Endothelial cell of umbilical vein (primary cell): ENCODE measurements around the gene FYN. TPM values are rescaled to one million over a fixed set of nuclear protein-coding genes. Genes with fewer than 3 reads are reported as not detected.
A peak's percentile ranks its signal among the peaks of the same experiment; 100 is the strongest.

Source experiments
- BruUV-seq: library from RNA; stranded (reverse); fragments of 400-500 nt; replicated peaks from 2 replicates; lab custom pipeline; 2021; lab: Mats Ljungman, UMichigan
- CTCF ChIA-PET: fragments of 300-600, 350-600 bp; sonication (Branson Sonifier 250); formaldehyde crosslinking; loops from one replicate; lab custom pipeline; 2021; ENCODE audit warnings: antibody characterized with exemption, inconsistent platforms; lab: Charles Lee
- POLR2A ChIA-PET: fragments of 300-600, 350-600 bp; sonication (Branson Sonifier 250); formaldehyde crosslinking; loops from one replicate; lab custom pipeline; 2021; ENCODE audit warnings: antibody characterized with exemption, inconsistent platforms; lab: Charles Lee
- DNase-seq: peaks from one replicate; pipeline ENCODE4 v3.0.0-alpha.2; 2011; ENCODE audit warnings: low read depth, low spot score
- FAIRE-seq: peaks from 2 replicates; lab custom pipeline; 2011; peaks lifted over from hg19 to GRCh38; lab: Jason Lieb, UNC
- H2AFZ ChIP-seq: 2 replicates; pipeline ENCODE4 v1.6.0; 2012; ENCODE audit warnings: low read depth, low read length, control low read depth, inconsistent platforms
- H3K27ac ChIP-seq: 2 replicates; pipeline ENCODE4 v1.5.1; 2011; ENCODE audit warnings: low read depth, mild to moderate bottlenecking, control low read depth, low read length, moderate library complexity; ENCODE audit not compliant: insufficient read depth
- H3K27me3 ChIP-seq, 2 experiments: 2 replicates each; pipeline versions ENCODE4 v1.6.0 to v1.6.1; 2011; ENCODE audit warnings: low read length in 2 of 2, mixed read lengths in 1 of 2; ENCODE audit not compliant: control insufficient read depth in 2 of 2, insufficient read depth in 2 of 2
- H3K36me3 ChIP-seq, 2 experiments: 2 replicates in 1 of 2; 3 replicates in 1 of 2; pipeline ENCODE4 v1.5.1; 2011; ENCODE audit warnings: low read length in 2 of 2, mild to moderate bottlenecking in 1 of 2, moderate library complexity in 1 of 2; ENCODE audit not compliant: control insufficient read depth in 2 of 2, insufficient read depth in 2 of 2; ENCODE audit errors: extremely low read depth in 1 of 2
- H3K4me1 ChIP-seq: 3 replicates; pipeline ENCODE4 v1.5.1; 2011; ENCODE audit warnings: mild to moderate bottlenecking, low read length; ENCODE audit not compliant: control insufficient read depth, insufficient read depth; ENCODE audit errors: extremely low read depth
- H3K4me2 ChIP-seq: 2 replicates; pipeline ENCODE4 v1.6.1; 2011; ENCODE audit warnings: low read length, control low read depth, mixed read lengths; ENCODE audit not compliant: insufficient read depth
- H3K4me3 ChIP-seq, 3 experiments: fragments of 200-600 bp in 1 of 3; sonication (generic), shearing (Covaris generic) in 1 of 3; replicated peaks in 1 of 3; 2 replicates each; pipeline ENCODE4 v1.5.1; 2011 to 2016; ENCODE audit warnings: control low read depth in 3 of 3, low read length in 3 of 3, mild to moderate bottlenecking in 2 of 3, inconsistent platforms in 1 of 3, low read depth in 1 of 3, moderate library complexity in 1 of 3; ENCODE audit not compliant: insufficient read depth in 1 of 3
- H3K79me2 ChIP-seq: 2 replicates; pipeline ENCODE4 v1.6.0; 2012; ENCODE audit warnings: low read length, inconsistent platforms; ENCODE audit not compliant: control insufficient read depth, insufficient read depth
- H3K9ac ChIP-seq: replicated peaks from 2 replicates; pipeline ENCODE3; 2011; ENCODE audit warnings: low read length, control low read depth; ENCODE audit not compliant: insufficient read depth; ENCODE audit errors: extremely low read depth
- H3K9me1 ChIP-seq: replicated peaks from 3 replicates; pipeline ENCODE4 v1.6.0; 2011; ENCODE audit warnings: mild to moderate bottlenecking, low read length; ENCODE audit not compliant: control insufficient read depth, insufficient read depth; ENCODE audit errors: extremely low read depth
- H3K9me3 ChIP-seq: replicated peaks from 2 replicates; pipeline ENCODE4 v1.5.1; 2012; ENCODE audit warnings: low read length, inconsistent platforms; ENCODE audit not compliant: control insufficient read depth, insufficient read depth
- H4K20me1 ChIP-seq: replicated peaks from 2 replicates; pipeline ENCODE3; 2011; ENCODE audit warnings: mild to moderate bottlenecking, low read length; ENCODE audit not compliant: control insufficient read depth, insufficient read depth; ENCODE audit errors: extremely low read depth
- CTCF ChIP-seq, 2 donors: IDR thresholded peaks; 1 replicate in 1 of 2; 2 replicates in 1 of 2; pipeline ENCODE4 v1.5.1; 2011; ENCODE audit warnings: low read length in 2 of 2, mild to moderate bottlenecking in 2 of 2, moderate library complexity in 2 of 2, control low read depth in 1 of 2, inconsistent platforms in 1 of 2, low read depth in 1 of 2; ENCODE audit not compliant: insufficient read depth in 1 of 2; ENCODE audit errors: extremely low read depth in 1 of 2
- EZH2 ChIP-seq: IDR thresholded peaks from 2 replicates; pipeline ENCODE4 v1.6.1; 2012; ENCODE audit warnings: borderline replicate concordance, low read depth, mild to moderate bottlenecking, moderate library complexity, low read length, inconsistent platforms; ENCODE audit not compliant: severe bottlenecking
- FOS ChIP-seq: IDR thresholded peaks from 2 replicates; pipeline ENCODE4 v1.6.1; 2011; ENCODE audit warnings: mild to moderate bottlenecking, low read length, moderate library complexity, borderline replicate concordance; ENCODE audit not compliant: insufficient read depth
- GATA2 ChIP-seq: IDR thresholded peaks from 2 replicates; pipeline ENCODE4 v1.7.0; 2011; ENCODE audit warnings: low read depth, mild to moderate bottlenecking, moderate library complexity, mixed read lengths, low read length; ENCODE audit not compliant: insufficient read length, insufficient read depth
- JUN ChIP-seq: IDR thresholded peaks from 2 replicates; pipeline ENCODE4 v1.6.1; 2011; ENCODE audit warnings: borderline replicate concordance, low read depth; ENCODE audit not compliant: insufficient read length, insufficient read depth
- MAX ChIP-seq: IDR thresholded peaks from 2 replicates; pipeline ENCODE4 v1.6.1; 2011; ENCODE audit not compliant: insufficient read depth, insufficient read length
- MYC ChIP-seq: IDR thresholded peaks from one replicate; pipeline ENCODE4 v1.6.1; 2011; ENCODE audit warnings: mild to moderate bottlenecking, low read depth, low read length
- POLR2A ChIP-seq: IDR thresholded peaks from 2 replicates; pipeline ENCODE4 v1.6.1; 2012; ENCODE audit warnings: low read depth, mild to moderate bottlenecking, control low read depth, low read length
- POLR2AphosphoS5 ChIP-seq: IDR thresholded peaks from 2 replicates; pipeline ENCODE4 v1.6.1; 2012; ENCODE audit warnings: low read depth, mild to moderate bottlenecking, control low read depth, low read length, moderate library complexity; ENCODE audit not compliant: insufficient read depth
- dilution Hi-C: fragments of 300-500 bp; cut with MboI; formaldehyde crosslinking; loops from one replicate; pipeline ENCODE4 v1.15.0; 2019; ENCODE audit warnings: low sequenced_read_pairs; ENCODE audit not compliant: extremely low pct_ligation_motif_present
- intact Hi-C: fragments of 100-400 bp; cut with micrococcal nuclease; formaldehyde crosslinking; loops from one replicate; pipeline ENCODE4 v1.10.0; 2022
- polyA plus RNA-seq, 4 experiments: library from polyadenylated mRNA; depleted of rRNA in 3 of 4; stranded (reverse) in 3 of 4; unstranded in 1 of 4; fragments of >200 nt; gene quantifications; 2 replicates each; pipeline versions ENCODE4 v1.2.1 to v1.2.3, GENCODE V29; 2011 to 2012; ENCODE audit warnings: missing spikeins in 1 of 4
- total RNA-seq: library from RNA; stranded (reverse); gene quantifications from 2 replicates; pipeline ENCODE4 v1.2.3, GENCODE V29; 2021

Gene FYN
- total and polyA plus RNA-seq, 2 donors (not counting 3 experiments of a cell fraction or from before 2014, with no cell fraction given) = 69.0 to 143 TPM

GRCh38 chr6:111724505-111724904, 148.7 kb downstream of the FYN start:
- intact Hi-C loops = no loop called here
- no peak overlapping the region for H2AFZ ChIP-seq
- ChIA-PET CTCF (no interaction called here), POLR2A (no interaction called here)
- H3K79me2 ChIP-seq = no peaks in the 10 kb centered on the region
- H3K9ac ChIP-seq = no peak overlapping the region
- DNase-seq (no peak), FAIRE-seq (peak; percentile 37)
- no peaks in the 10 kb centered on the region for H4K20me1 ChIP-seq
- H3K27me3 ChIP-seq = no peaks in the 10 kb centered on the region
- no peak overlapping the region for H3K27ac ChIP-seq
- H3K4me2 ChIP-seq = no peak overlapping the region
- no peaks in the 10 kb centered on the region for H3K36me3 ChIP-seq
- no TSS peak for BruUV-seq
- dilution Hi-C loops = no loop called here
- H3K9me3 ChIP-seq = no peaks in the 10 kb centered on the region
- no peak overlapping the region for H3K4me3 ChIP-seq
- no peaks in the 10 kb centered on the region for H3K4me1 ChIP-seq
- TF ChIP-seq POLR2A (no peak), POLR2AphosphoS5 (no peak), GATA2 (no peak), CTCF (IDR thresholded peaks at IDR 0.05; ENCODE audit: extremely low read depth in 1 of 2, insufficient read depth in 1 of 2, low read depth in 1 of 2, low read length in 2 of 2) (no peak), FOS (no peak), MYC (no peak), MAX (no peak), EZH2 (no peak), JUN (no peak)
- H3K9me1 ChIP-seq = no peaks in the 10 kb centered on the region
